Retina (tissue), 1 donor: ENCODE data around the gene VSTM4.

Source experiments
- DNase-seq: peaks from one replicate; pipeline ENCODE4 v3.0.0-alpha.2; 2016

The VSTM4 gene

DNA sequence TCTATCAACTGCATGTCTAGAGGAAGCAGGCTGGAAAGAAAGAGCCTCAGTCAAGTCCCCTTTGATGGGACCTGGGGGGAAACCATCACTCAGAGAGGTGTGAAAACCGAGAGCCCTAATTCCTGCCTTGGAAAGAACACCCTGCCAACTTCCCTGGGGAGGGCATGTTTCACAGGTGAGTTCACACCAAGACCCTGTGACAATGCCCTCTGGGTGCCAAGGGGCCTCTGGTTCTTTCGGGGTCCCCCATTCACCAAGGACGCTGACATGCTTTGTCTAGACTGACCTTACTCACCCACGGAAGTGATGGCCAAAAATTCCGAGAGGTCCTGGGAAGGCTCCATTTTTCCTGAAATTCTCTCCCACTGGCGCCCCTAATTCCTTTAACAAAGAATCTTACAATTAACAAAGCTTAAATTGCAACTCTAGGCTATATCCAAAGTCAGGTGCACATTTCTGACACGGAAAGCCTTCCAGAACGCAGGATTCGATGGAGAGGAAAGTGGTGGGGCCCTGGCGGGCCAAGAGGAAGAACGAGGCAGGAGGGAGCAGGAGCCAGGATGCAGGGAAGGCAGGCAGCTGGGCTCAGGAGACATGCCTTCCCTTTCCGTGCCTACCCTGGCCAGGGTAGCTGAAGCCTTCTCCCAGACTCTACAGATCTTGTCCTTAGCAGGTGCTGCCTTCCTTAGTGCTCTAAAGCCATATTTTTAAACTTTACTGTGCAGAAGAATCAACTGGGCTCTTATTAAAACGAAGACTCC is 23.7 kb downstream of the VSTM4 start:
- no peak for DNase-seq

DNA sequence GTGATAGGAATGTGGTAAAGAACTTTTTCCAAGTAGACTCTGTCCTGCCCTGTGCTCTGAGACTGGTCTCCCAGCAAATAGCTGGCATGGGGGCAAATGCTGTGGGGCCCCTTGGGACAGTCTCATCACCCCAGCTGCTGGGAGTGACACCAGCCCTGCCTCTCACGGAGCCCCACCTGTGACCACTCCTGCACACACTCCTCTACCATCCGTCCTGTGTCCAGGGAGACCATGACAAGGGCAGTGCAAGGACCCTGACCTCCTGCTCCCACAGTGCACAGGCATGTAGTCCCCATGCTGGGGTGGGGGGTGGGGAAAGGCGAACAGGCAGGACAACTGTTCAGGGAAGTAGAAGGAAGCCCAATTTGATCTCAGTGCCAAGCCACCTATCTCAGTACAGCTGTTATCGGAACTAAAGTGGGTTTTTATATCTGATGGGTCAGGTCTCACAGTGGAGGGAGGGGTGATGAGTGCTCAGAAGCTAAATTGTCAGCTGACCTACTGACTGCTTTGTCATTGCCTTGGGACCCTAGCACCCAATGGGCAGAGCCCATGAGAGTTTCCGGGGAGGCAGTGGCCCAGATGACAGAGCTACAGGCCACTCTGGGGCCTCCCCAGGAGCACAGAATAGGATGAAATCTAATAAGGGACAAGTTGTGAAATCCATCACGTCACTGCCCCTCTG is 24.5 kb downstream of the VSTM4 start:
- no peak for DNase-seq

DNA sequence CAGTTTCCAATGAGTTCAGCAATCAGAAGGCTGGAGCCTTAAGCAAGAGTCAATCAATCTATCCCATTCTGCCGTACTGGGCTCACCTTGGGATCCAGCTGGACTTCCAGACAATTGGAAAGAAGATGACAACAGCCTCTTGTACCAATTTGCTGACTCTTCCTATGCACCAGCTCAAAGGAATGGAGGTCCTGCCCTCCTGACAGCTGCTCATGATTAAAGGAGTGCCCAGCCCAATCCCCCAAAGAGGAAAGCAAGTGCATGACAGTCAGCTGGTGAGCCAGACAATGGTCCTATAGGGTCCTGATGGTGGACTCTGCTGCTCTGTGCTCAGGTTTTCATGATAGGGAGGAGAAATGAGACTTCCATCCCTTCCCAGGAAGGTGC is 25.1 kb downstream of the VSTM4 start:
- no peak for DNase-seq

DNA sequence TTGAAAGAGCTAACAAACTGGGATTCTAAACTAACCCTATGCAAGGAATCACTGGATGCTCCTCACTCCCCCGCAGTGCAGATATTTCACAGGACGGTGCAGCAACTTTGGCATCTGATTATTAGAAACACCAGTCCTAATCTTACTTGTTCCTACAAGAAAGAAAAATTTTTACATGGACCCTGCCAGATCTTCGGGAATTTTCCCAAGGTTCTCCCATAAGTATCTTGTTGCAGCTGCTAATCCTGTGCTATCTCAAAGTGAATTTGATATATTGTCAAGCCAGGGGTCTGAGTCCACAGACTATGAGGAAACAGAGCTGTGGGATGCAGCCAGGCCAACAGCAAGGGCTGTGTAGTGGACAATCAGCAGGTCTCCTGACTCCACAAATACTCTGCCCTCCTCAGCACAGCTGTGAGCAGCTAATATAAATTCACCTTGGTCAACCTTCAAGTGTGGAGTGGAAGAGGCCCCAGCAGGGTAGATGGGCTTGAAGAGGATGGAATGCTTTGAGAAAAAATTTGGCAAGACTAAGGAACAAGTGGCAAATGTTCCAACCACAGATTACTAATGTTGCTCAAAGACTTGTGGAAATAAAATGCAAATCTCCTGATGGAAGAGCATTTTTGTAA is 25.6 kb downstream of the VSTM4 start:
- no peak for DNase-seq

DNA sequence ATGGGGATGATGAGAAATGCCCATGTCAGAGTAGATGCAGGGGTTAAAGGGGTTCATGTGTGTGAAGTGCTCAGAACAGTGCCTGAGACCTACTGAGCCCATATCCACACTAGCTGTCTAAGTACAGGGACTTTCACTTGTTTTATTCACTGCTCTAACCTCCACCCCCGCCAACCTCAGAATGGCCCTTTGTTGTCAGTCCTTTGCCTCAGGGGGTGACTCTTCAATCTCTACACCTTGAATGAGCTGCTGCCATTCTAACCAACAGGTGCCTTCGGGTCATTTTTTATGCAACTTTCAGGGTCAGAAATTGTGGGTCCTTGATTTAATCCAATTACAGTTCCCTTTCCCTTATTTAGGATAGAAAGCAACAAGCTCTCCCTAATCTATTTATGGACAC is 26.2 kb downstream of the VSTM4 start:
- DNase-seq, result no peak

DNA sequence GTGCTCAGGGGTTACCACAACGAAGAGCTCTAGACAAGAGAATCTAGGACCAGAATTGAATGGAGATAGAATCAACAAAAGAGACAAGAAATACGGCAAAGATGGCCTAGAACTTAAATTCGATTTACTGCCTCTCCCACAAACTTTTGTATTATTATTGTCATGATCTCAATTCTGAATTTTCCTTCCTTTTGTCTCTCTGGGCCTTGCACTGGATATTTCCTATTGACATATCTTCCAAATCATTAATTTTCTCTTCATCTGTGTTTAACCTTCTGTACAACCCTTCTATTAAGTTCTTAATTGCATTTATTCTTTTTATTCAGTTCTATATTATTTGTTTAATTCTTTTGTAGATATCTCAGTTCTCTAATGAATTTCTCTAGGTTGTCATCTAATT is 28.4 kb downstream of the VSTM4 start:
- DNase-seq, result no peak

DNA sequence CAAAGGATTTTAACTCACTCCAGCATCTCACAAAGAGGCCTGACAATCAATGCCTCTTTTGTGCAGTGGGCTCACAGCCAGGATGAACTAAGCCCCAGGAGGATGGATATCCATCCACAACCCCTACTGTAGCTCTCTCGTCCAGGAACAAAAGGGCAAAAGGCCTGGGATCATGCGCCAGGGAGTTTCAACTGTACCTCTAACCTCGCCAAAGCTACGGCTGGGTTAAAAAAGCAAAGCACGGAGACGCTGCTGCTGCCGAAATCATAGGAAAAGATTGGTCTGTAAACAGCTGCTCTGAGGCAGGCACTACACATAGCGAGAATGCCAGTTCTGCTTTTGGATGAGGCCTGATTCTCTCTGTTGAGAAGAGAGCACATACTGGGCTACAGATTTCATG is 32.1 kb downstream of the VSTM4 start:
- peak; percentile 34 for DNase-seq

DNA sequence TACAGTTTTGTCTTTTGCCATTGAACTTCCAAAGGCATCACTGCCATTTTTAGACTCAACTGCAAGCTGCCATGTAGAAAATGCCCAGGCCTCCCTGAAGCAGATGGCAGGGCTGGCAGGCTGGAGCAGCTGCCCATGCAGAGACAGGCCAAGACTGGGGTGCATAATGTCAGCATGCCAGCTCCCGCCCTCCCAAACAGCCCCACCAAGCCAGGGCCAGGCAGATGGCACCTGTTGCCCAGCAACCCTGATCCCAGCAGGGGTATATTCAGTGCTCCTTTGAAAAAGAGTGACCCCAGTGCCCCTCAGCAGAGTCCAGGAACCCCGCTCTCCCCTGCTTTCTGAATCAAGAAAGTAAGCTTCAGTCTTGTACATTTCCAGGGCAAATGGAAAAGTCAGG is 32.6 kb downstream of the VSTM4 start:
- peak; percentile 28 for DNase-seq

DNA sequence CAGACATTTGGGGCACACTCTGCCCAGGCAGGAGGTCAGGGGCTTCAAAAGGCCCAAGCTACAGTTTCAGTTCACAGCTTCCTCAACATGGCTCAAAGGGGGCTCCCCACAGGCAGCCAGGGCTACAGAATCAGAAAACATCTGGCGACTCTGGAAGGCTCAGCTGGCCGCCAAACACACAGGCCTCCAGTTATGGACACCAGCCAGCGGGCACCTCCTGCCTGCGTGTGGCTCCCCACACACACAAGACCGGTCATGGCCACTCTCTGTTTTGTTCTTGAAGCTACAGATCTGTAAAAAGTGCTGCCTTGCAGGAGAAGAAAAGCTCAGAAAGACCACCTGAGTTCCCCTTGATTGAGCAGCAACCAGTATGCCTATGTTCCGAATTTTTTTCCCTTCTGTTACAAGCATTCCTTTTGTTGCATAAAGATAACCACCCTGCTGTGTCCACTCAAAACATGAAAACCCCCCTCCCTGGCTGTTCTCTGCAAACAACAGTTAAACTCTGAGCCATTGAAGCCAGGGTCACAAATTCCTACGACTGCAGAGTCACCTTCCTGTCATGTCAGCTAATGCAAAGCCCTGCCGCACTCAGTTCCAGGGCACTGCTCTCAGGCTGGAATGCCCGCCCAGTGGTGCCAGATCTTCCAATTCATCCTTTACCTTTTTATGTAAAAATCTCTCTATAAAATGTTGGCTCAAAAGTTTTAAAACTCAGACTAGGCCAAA is 33.6 kb downstream of the VSTM4 start:
- DNase-seq, result peak; percentile 33

DNA sequence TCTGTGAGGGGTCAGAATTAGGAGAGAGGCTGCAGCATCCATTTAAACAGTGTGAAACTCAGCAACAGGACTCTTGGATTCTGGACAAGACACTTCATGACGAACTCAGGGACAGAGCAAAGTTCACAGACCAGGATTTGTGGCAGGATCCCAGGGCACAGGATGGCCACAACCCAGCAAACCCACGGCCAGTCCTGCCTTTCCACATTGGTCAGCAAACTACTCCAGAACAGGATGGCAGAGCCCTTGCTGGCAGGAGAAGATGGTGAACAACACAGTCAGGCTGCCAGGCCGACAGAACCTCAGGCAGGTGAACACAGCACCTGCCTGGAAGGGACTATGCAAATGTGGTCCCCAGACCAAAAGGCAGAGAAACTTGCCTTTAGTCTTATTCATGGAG is 34.4 kb downstream of the VSTM4 start:
- DNase-seq, result no peak

DNA sequence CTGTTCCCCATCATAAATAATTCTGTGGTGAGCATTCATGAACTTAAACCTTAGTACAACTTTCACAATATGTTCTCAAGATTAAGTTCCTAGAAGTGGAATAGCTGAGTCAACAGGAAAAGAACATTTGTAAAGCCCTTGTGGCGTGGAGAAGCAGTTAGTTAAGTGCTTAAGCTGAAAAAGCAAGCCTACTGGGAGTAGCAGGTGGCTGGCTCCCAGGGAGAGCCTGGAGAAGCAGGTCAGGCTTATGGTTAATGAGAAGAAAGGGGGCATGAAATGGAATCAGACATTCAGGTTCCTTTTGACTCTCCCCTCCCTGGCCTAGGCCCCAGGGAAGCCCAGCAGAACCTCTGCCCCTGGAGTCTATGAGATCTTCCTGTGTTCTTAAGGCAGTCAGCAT is 35.3 kb downstream of the VSTM4 start:
- DNase-seq, result no peak

DNA sequence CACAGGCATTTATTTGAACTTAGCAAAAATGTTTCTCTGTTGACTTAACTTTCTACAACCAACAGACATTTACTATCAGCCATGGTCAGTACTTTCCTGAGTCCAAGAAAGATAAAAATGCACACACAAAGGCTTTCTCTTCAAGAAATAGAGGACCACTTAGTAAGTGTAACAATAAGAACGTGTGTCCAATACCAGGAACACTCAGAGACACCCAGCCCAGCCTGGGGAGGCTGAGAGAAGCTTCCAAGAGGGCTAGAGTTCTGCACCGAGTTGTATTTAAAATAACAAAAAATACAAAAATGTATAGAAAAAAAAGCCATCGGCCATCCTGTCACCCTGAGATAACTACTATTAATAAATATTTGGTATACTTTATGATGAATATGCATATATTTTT is 35.8 kb downstream of the VSTM4 start:
- DNase-seq, result no peak

DNA sequence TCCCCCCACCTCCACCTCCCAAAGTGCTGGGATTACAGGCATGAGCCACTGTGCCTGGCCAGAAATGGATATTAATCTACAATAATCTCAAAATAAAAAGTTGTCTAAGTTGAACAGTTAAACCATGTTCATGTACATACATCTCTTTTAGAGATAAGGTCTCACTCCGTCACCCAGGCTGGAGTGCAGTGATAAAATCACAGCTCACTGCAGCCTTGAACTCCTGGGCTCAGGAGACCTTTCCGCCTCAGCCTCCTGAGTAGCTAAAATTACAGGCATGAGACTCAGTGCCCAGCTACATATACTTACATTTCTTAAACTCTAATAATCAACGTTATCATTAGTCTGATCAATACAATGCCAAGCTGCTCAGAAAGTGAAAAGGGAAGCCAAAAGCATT is 36.2 kb downstream of the VSTM4 start:
- no peak for DNase-seq

DNA sequence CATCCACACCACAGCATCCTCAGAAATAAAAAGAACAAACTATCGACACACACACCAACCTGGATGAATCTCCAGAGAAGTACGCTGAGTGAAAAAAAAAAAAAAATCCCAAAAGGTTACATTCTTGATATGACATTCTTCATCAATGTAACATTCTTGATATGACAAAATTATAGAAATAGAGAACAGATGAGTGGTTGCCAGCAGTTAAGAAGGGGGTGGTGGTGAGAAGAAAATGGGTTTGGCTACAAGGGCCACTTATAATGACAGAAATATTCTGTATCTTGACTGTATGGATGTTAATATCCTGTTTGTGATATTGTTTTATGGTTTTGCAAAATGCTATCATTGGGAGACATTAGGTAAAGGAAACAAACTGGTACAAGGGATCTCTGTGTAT is 36.9 kb downstream of the VSTM4 start:
- DNase-seq, result no peak

DNA sequence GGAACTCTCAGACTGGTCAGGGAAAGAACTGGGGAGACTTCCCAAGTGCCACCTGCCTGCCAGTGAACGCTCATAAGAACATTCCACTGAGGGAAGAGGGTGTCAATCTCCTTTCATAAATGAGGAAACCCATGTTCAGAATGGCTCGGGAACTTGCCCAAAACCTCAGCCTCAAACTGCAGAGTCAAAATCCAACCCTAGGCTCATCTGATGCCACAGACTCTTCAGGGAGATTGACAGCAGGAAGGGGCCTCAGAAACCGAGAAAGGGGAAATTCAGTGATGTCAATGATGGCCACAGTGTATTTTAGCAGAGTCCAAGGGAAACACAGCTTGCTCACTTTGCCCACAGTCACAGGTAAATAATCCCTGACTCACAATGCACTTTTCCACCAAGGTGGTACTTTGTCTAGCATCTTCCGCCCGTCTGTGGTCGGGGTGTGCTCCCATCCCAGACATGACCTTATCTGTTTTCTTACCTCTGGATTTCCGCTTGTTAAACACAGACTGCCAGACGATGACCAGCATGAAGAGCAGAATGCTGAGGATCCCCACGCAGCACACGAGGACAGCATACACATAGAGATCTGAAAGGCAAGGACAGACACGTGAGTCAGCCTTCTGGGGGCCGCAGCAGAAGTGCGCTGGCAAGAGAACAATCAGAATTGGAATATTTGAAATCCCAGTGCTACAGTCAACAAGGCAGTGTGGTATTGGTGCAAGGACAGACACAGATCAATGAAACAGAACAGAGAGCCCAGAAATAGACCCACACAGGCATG is 38.4 kb downstream of the VSTM4 start:
- DNase-seq, result no peak

DNA sequence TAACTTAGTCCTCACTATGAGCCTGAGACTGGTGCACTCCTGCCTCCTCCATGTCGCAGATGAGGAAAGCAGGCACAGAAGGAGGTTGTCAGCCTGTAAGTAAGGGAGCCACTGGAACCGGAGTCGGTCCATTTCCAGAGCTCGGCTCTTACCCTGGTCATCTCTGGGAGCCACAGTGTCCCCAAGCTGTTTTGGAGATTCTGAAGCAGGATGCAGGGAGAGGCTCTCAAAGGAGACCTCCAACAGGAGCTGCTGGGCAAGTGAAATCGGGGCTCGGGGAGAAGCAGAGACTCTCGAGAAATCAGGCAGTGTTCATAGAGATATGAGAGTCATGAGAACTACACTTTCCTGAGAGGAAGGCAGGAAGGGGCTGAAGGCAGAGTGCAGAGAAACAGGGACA is 39.0 kb downstream of the VSTM4 start:
- DNase-seq, result no peak

DNA sequence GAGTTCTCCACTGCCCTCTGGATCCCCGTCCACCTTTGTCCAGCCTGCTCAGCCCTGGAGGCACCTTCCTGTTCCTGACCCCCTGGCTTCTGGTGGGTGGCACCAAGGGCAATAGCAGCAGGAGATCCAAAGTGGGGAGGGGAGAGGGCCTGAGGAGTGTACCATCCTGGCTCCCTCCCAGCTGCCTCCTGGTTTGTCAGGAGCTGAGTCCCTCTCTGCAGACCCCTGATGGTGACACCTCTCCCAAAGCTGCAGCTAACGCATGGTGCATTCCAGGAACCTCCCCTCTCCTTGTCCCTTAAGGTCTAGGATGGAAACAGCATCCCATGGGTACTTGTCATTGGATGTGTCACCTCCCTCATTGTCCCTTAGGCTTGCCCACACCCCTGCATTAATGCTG is 39.6 kb downstream of the VSTM4 start:
- DNase-seq, result no peak

DNA sequence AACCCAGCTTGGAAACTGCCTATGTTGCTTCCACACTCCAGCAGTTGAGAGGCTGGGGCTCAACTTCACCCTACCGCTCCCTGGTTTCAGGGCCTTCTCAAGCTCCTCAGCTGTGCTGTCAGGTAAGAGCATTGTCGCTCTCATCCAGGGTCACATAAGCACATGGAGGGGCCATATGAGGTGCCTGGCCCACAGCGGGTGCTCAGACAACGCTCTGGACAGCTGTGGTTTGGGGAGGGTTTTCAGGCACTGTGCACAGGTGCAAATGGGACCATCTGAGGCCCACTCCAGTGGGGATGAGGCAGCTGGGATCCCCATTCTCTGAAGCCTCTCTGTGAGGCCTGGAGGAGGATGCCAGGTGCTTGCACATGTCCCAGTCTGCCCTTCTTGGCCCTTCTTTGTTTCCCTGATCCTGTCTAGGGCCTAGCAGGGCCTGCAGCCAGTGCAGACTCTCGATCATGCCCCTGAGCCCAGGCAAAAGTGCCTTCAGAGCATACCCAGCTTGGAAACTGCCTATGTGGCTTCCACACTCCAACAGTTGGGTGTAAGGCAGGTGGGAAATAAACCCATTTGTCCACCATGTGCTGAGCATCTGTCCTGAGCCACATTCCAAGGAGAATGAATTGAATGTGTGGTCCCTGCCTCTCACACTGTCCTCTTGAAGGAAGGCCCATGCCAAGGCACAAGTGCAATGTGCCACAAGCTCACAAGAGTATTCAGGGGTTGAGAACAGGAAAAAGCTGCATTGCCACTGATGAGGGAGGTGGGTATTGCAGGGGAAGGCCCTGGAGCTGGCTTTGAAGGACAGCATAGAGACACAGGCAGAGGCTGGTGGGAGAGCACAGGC is 40.3 kb downstream of the VSTM4 start:
- DNase-seq, result no peak

DNA sequence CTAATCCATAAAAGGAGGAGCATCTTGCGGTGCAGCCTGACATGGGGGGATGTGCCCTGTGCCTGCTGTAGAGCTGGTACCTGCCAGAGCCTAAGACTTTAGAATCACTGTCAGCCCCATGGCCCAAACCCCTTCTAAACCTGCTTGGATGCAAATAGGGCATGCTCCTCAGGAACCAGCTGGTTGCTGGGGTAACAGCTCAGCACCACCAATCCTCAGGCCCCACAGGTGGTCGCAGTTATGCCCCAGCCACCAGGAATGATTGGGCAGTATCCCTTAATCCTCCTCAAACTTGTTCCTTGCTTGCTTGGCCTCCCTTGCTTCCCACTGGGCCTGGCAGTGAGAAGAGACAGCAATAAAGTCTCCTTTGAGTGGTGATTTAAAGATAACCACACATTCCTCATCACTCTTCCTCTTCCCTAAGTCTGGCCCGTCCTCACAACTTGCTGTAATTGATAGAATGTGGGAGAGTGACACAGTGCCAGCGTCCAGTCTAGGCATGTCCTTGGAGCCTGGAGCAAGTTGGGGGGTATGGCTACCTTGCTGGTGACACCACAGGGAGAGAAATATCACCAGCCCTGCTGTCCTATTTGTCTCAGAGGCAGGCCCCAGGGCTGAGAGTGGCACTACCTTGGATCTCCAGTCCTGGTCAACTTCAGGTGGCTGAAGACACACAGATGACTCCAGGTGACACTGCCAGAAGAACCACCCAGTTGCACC is 43.0 kb downstream of the VSTM4 start:
- no peak for DNase-seq

DNA sequence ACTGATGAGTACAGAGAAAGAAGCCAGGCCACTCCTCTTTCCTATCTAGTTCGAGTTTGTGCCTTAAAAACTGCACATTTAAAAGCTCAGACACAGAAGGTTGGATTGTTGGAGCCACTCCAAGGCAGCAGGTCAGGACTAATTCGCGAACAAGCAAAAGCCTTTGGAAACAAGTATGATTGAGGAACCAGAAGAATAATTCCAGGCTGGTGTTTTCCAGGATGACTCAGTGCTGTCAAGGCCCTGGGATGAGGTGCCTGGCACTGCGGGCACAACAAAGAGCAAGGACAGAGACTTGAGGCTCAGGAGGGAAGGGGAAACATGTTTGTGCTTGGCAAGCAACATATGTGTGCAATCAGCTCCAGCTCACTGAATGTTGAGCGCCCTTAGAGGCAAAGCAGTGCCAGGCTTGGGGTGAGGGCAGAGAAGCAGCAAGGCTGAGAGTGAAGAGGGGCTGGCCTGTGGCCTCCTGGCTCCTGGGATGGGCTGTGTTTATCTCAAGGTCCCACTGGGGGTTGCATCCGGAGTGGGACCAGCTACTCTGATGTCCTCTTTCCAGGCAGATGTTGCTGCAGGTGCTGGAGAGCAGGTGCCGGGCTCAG is 44.1 kb downstream of the VSTM4 start:
- DNase-seq, result no peak

DNA sequence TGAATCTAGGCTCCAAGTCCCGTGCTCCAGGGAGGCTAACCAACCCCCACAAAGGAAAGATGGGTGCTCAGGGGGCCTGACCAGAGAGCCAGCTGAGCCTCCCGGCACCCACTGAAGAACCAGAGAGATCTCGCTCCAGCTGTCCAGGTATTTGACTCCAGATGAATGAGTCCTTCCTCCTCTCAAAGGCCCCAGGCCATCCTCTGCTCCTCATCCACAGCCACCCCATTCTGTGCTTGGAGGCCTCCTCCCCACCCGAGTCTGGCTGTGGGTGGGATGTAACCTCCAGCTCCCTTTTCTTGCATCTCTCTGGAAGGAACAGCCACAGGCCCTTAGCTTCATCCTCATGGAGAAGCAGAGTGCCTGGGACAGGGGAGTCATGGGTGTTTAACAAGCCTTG is 44.6 kb downstream of the VSTM4 start:
- no peak for DNase-seq
